ENCODE data around the gene COA8. TPM values are rescaled to one million over a fixed set of nuclear protein-coding genes. Genes with fewer than 3 reads are reported as not detected.

Gene COA8
- total RNA-seq, 1 donor from 2014 or later: 33.0 TPM

DNA sequence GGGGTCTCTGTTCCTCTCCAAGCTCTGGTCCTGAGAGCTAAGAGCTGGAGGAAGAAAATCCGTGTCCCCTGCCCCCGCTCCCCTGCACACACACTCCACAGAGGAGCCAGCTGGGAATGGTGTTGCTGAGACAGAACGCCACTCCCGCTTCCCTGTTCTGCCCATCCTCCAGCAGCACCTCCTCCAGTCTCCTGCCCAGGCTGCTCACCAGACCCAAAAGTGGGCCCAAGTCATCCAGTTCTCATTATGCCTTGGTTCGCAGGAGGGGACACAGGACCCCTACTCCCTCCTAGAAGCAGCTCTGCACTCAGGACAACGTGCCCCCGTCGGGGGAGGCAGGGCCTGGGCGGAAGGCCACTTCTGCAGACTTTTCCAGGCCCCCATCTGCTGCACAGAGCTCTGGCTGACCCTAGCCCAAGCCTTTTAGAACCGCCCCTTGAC, 34.6 kb upstream of the COA8 start:
- intact Hi-C loops (cut with DNase I): no loop called here

DNA sequence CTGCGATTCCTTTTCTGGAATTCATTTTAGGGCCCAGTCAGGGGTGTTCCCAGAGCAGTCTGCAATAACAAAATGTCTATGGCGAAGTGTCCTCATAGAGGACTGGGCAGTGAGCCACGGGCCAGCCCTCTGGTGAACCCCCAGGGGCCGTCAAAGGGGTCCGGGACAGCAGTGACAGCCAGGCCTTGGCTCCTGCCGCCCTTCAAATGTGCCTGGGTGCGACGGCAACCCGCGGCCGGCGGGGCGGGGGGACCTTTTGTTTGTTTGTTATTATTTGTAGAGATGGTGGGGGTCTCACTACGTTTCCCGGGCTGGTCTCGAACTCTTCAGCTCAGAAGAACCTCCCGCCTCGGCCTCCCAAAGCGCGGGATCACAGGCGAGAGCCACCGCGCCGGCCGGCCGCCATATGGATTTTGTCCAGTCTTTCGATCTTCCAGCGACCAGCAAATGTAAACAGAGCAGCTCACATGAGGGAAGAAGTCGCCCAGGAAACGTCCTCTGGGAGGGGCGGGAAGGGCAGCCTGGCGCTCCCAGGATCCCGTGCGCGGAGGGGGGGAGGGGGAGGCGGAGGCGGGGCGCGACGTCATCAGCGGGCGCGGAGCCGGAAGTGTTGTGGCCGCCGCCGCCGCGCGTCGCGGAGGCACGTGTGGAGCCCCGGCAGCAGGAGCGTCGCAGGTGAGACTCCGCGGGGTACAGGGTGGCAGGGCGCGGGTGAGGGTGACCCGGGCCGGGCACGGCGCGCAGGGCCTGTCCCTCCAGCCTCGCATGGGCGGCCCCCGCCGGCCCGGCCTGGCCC, 34.0 kb upstream of the COA8 start, which contains the start of gene TRMT61A:
Gene TRMT61A, plus strand, starts transcription at position 610 of the 796 bp plus-strand sequence. CDS start 783 bp downstream, outside the sequence.
- peak; percentile 91 for DNase-seq
- ATAC-seq: peak; percentile 93 to 94
- H3K36me3 ChIP-seq: no peaks in the 10 kb centered on the region
- TF ChIP-seq, protein P1, sequence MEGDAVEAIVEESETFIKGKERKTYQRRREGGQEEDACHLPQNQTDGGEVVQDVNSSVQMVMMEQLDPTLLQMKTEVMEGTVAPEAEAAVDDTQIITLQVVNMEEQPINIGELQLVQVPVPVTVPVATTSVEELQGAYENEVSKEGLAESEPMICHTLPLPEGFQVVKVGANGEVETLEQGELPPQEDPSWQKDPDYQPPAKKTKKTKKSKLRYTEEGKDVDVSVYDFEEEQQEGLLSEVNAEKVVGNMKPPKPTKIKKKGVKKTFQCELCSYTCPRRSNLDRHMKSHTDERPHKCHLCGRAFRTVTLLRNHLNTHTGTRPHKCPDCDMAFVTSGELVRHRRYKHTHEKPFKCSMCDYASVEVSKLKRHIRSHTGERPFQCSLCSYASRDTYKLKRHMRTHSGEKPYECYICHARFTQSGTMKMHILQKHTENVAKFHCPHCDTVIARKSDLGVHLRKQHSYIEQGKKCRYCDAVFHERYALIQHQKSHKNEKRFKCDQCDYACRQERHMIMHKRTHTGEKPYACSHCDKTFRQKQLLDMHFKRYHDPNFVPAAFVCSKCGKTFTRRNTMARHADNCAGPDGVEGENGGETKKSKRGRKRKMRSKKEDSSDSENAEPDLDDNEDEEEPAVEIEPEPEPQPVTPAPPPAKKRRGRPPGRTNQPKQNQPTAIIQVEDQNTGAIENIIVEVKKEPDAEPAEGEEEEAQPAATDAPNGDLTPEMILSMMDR (IDR thresholded peaks at IDR 0.05): no peak
- H3K4me3 ChIP-seq: peak within 1 kb of the TSS; percentile 98
- peak within 1 kb of the TSS; percentile 92 for H3K27ac ChIP-seq
- no peaks in the 10 kb centered on the region for H3K27me3 ChIP-seq (ENCODE audit: low read depth)
- H3K9me3 ChIP-seq: no peaks in the 10 kb centered on the region
- H3K4me1 ChIP-seq: peaks cover 56% of the 10 kb centered on the region
- intact Hi-C loops (cut with DNase I): no loop called here

More for the DNA sequence above, 34.6 kb upstream of the COA8 start:
- no peaks in the 10 kb centered on the region for H3K36me3 ChIP-seq
- H3K4me1 ChIP-seq: peaks cover 59% of the 10 kb centered on the region
- TF ChIP-seq, protein P1 (IDR thresholded peaks at IDR 0.05): no peak
- H3K27ac ChIP-seq: peak overlapping the region; percentile 92
- DNase-seq (no peak), ATAC-seq (peak; percentile 35 to 41)
- no peaks in the 10 kb centered on the region for H3K9me3 ChIP-seq
- no peaks in the 10 kb centered on the region for H3K27me3 ChIP-seq (ENCODE audit: low read depth)
- H3K4me3 ChIP-seq: peak overlapping the region; percentile 98

DNA sequence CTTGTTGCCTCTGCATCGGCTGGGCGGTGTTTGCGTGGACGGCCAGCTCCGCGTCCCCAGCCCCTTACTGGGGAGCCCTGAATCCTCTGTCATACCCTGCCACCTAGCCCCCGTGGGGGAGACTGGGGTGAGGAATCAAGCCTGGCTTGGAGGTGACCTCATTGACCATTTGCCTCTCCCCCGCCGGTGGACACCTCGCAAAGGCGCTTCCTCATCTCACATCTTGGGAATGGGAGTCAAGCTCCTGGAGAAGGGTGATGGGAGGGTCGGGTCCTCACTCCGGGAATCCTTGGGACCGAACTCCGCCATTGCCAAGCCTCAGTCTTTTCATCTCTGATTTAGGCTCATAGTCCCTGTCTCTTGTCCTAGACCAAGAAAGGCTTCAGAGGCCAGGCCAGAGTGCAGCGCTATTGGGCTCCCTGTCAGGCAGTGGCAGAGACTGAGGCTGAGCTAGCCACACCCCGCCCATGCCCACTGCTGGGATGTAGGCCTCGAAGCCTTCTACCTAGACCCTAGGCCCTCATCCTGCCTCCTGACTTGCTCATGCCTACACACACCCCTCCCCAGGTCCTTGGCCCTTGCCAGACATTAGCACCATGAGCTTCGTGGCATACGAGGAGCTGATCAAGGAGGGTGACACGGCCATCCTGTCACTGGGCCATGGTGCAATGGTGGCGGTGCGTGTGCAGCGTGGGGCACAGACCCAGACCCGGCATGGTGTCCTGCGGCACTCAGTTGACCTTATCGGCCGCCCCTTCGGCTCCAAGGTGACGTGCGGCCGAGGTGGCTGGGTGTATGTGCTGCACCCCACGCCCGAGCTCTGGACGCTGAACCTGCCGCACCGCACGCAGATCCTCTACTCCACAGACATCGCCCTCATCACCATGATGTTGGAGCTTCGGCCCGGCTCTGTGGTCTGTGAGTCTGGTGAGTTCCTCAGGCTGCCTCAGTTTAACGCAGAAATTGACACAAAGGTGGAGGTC, 33.1 kb upstream of the COA8 start:
- ATAC-seq: no peak
- H3K27me3 ChIP-seq (ENCODE audit: low read depth): no peaks in the 10 kb centered on the region
- DNase-seq: no peak
- no peaks in the 10 kb centered on the region for H3K9me3 ChIP-seq
- TF ChIP-seq, protein P1 (IDR thresholded peaks at IDR 0.05): no peak
- H3K4me3 ChIP-seq: peak overlapping the region; percentile 98
- H3K36me3 ChIP-seq: peaks cover 8% of the 10 kb centered on the region
- H3K4me1 ChIP-seq: peaks cover 49% of the 10 kb centered on the region
- intact Hi-C loops (cut with DNase I): no loop called here
- peak overlapping the region; percentile 92 for H3K27ac ChIP-seq

DNA sequence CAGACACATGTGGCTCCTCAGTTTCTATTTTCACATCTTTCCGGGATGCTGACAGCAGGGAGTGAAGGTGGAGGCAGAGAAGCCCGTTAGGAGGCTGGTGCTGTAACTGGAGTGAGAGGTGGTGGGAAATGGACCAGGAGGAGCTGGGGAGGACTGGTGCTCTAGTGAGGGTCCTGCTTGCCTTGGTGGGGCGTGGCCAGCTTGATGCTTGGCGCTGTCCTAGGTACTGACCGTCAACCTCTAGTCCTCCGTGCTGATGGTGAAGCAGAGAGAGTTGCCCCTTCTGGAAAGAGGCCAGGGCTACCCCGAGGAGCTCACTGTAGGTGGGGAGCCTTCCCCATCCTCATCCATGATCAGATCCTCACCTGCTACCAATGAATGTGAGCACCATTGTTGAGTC, 32.4 kb upstream of the COA8 start:
- TF ChIP-seq, protein P1 (IDR thresholded peaks at IDR 0.05): no peak
- no peak for ATAC-seq
- intact Hi-C loops (cut with DNase I): no loop called here
- Histone ChIP-seq H3K9me3 (no peaks in the 10 kb centered on the region), H3K36me3 (peaks cover 16% of the 10 kb centered on the region), H3K27ac (no peak overlapping the region), H3K27me3 (ENCODE audit: low read depth) (no peaks in the 10 kb centered on the region), H3K4me3 (peak overlapping the region; percentile 98), H3K4me1 (peaks cover 47% of the 10 kb centered on the region)
- no peak for DNase-seq

DNA sequence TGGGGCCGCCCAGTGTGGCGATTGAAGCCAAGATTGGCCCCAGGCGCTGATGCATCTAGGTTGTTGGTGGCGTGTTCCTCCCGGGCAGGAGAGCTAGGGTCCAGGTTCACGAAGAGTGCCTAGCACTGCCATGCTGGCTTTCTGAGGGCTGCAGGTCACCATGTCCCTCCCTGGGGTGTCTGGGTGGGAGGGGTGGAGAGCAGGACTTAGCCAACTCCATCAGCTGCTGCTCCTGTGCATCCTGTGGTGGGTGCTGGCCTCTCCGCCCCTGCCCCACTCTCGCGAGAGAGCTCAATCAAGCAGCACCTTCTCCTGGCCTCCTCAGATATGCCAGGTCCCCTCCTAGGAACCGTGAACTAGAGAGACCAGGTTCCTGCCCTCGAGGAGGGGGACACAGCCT, 31.9 kb upstream of the COA8 start:
- ATAC-seq (no peak), DNase-seq (no peak)
- Histone ChIP-seq H3K4me3 (no peak overlapping the region), H3K9me3 (no peaks in the 10 kb centered on the region), H3K27me3 (ENCODE audit: low read depth) (no peaks in the 10 kb centered on the region), H3K4me1 (peaks cover 46% of the 10 kb centered on the region), H3K36me3 (peaks cover 17% of the 10 kb centered on the region), H3K27ac (no peak overlapping the region)
- TF ChIP-seq, protein P1 (IDR thresholded peaks at IDR 0.05): no peak
- intact Hi-C loops (cut with DNase I): no loop called here

All from lower lobe of right lung (tissue), 2 donors.